Naive thymus-derived CD4-positive, alpha-beta T cell (primary cell): ENCODE data around the gene MEPCE. TPM values are rescaled to one million over a fixed set of nuclear protein-coding genes. Genes with fewer than 3 reads are reported as not detected.

Experiments used
- ATAC-seq: fragments of 150-1000 bp; cut with Tn5 transposase; 2 replicates; pipeline ENCODE4 v1.10.0; 2021; ENCODE audit warnings: mild to moderate bottlenecking, moderate library complexity
- CTCF ChIA-PET: fragments of 350-600 bp; sonication (Branson Sonifier 250); formaldehyde crosslinking; loops from one replicate; lab custom pipeline; 2021; ENCODE audit warnings: antibody characterized with exemption; lab: Charles Lee
- POLR2A ChIA-PET: fragments of 350-600 bp; sonication (Branson Sonifier 250); formaldehyde crosslinking; loops from one replicate; lab custom pipeline; 2021; ENCODE audit warnings: antibody characterized with exemption, inconsistent platforms; lab: Charles Lee
- DNase-seq, 9 donors: peaks; one replicate each; pipeline versions ENCODE4 v3.0.0 to v3.0.0-alpha.2; 2020 to 2022; ENCODE audit warnings: mixed read lengths in 1 of 9
- H3K27ac ChIP-seq: one replicate; pipeline ENCODE4 v1.7.0; 2013; ENCODE audit warnings: mild to moderate bottlenecking, low read depth, low read length, moderate library complexity
- H3K27me3 ChIP-seq, 2 donors: one replicate each; pipeline ENCODE4 v1.7.0; 2013; ENCODE audit warnings: low read length in 2 of 2, mild to moderate bottlenecking in 2 of 2, moderate library complexity in 2 of 2; ENCODE audit not compliant: control insufficient read depth in 2 of 2, insufficient read depth in 2 of 2
- H3K36me3 ChIP-seq, 3 experiments: 1 replicate in 2 of 3; 2 replicates in 1 of 3; pipeline ENCODE4 v1.7.0; 2013; ENCODE audit warnings: low read length in 3 of 3, mild to moderate bottlenecking in 3 of 3, moderate library complexity in 1 of 3; ENCODE audit not compliant: insufficient read depth in 3 of 3, control insufficient read depth in 2 of 3
- H3K4me1 ChIP-seq, 2 donors: one replicate each; pipeline ENCODE4 v1.7.0; 2013; ENCODE audit warnings: low read length in 2 of 2, mild to moderate bottlenecking in 2 of 2, moderate library complexity in 1 of 2; ENCODE audit not compliant: control insufficient read depth in 2 of 2, insufficient read depth in 2 of 2
- H3K4me3 ChIP-seq: 2 replicates; pipeline ENCODE4 v1.7.0; 2013; ENCODE audit warnings: mild to moderate bottlenecking, low read length
- H3K9me3 ChIP-seq, 3 experiments: 1 replicate in 2 of 3; 2 replicates in 1 of 3; pipeline ENCODE4 v1.7.0; 2013; ENCODE audit warnings: low read length in 3 of 3; ENCODE audit not compliant: control insufficient read depth in 2 of 3
- H3K27ac Mint-ChIP-seq, 9 donors: one replicate each; pipeline ENCODE4 v1.8.0; 2020 to 2022; ENCODE audit warnings: mixed read lengths in 9 of 9, mild to moderate bottlenecking in 8 of 9, moderate library complexity in 5 of 9, inconsistent platforms in 2 of 9
- H3K27me3 Mint-ChIP-seq, 5 donors: one replicate each; pipeline ENCODE4 v1.8.0; 2021 to 2022; ENCODE audit warnings: mixed read lengths in 5 of 5, mild to moderate bottlenecking in 1 of 5
- H3K36me3 Mint-ChIP-seq, 5 donors: one replicate each; pipeline ENCODE4 v1.8.0; 2020 to 2022; ENCODE audit warnings: mixed read lengths in 5 of 5, mild to moderate bottlenecking in 3 of 5, inconsistent platforms in 1 of 5
- H3K4me1 Mint-ChIP-seq, 7 donors: one replicate each; pipeline ENCODE4 v1.8.0; 2020 to 2022; ENCODE audit warnings: mixed read lengths in 7 of 7, mild to moderate bottlenecking in 3 of 7, inconsistent platforms in 1 of 7
- H3K4me3 Mint-ChIP-seq, 10 donors: one replicate each; pipeline ENCODE4 v1.8.0; 2020 to 2022; ENCODE audit warnings: mild to moderate bottlenecking in 10 of 10, mixed read lengths in 10 of 10, moderate library complexity in 6 of 10, inconsistent platforms in 2 of 10
- H3K9me3 Mint-ChIP-seq, 11 donors: one replicate each; pipeline ENCODE4 v1.8.0; 2020 to 2022; ENCODE audit warnings: mixed read lengths in 11 of 11, mild to moderate bottlenecking in 4 of 11, inconsistent platforms in 1 of 11, moderate library complexity in 1 of 11
- intact Hi-C, 2 donors: fragments of 100-400 bp; cut with micrococcal nuclease; formaldehyde crosslinking; loops; one replicate each; pipeline ENCODE4 v1.15.1; 2023
- polyA plus RNA-seq, 2 donors: library from polyadenylated mRNA; unstranded; fragments of 300-500 nt; fragmentation: Illumina TruSeq; gene quantifications; one replicate each; pipeline ENCODE4 v1.2.3, GENCODE V29; 2021
- total RNA-seq, 6 experiments: library from RNA in 5 of 6; stranded (reverse) in 5 of 6; gene quantifications; 1 replicate in 5 of 6; 2 replicates in 1 of 6; pipeline ENCODE4 v1.2.3 and lab custom pipeline; 2021 to 2026

The MEPCE gene
- total and polyA plus RNA-seq, 7 experiments from 2014 or later: 12.2 to 68.2 (median 60.6) TPM

- Histone ChIP-seq H3K4me1 (peaks cover 32 to 44% of the 10 kb centered on the region in 2 donors), H3K27ac (peak overlapping the region; percentile 46), H3K27me3 (no peaks in the 10 kb centered on the region), H3K9me3 (no peaks in the 10 kb centered on the region), H3K36me3 (peaks cover 0 to 43% (median 3%) of the 10 kb centered on the region in 3 experiments), H3K4me3 (no peak overlapping the region)
- Mint-ChIP-seq H3K9me3 (peaks cover 0 to 18% (median 0%) of the 10 kb centered on the region in 11 donors), H3K4me1 (peaks cover 33 to 70% (median 57%) of the 10 kb centered on the region in 7 donors), H3K27ac (peak overlapping the region; percentile 84 to 100 (median 89)), H3K4me3 (peak overlapping the region; percentile 63 to 97 (median 86)), H3K27me3 (peaks cover 0 to 24% (median 0%) of the 10 kb centered on the region in 5 donors), H3K36me3 (peaks cover 0 to 36% (median 13%) of the 10 kb centered on the region in 5 donors)
- intact Hi-C loops: loop anchor here in 1 of 2 donors (10.0 kb wide), 1 partner anchor 893 kb away; the partner anchor contains the start of gene IFT22
- no peak for ATAC-seq
- ChIA-PET POLR2A (interaction anchor here (0.7 to 1.7 kb wide), 3 partner anchors 24 to 184 kb away, joined by 3 read pairs; no protein-coding TSS in a partner anchor), CTCF (no interaction called here)
- DNase-seq: no peak
These were observed 2.4 kb downstream of the MEPCE start for GRCh38 chr7:100432053-100432452.

DNA sequence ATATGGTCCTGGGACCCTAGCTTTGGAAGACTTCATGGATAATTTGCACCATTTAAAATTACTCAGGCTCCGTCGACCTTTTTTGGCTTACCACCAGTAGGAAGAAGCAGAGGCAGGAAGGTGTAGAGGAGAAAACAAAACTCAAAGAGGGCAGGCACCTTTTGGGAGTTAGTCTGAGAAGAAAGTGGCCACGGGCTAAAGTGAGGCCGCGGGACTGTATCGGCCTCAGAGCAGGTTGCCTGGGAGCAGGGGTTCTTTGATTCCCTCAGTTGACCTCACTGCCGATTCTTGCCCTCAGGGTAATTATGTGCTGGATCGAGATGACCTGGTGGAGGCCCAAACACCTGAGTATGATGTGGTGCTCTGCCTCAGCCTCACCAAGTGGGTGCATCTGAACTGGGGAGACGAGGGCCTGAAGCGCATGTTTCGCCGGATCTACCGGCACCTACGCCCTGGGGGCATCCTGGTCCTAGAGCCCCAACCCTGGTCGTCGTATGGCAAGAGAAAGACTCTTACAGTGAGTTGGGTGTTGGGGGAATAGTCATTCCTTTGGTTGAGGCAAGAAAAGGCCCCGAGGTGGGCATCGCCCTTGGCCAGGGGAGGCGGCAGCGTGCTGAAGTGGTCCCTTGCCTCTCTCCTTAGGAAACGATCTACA, 3.1 kb downstream of the MEPCE start:
- Mint-ChIP-seq H3K4me3 (peak overlapping the region in 9 of 10 donors; percentile 18 to 100 (median 81)), H3K9me3 (peaks cover 0 to 18% (median 0%) of the 10 kb centered on the region in 11 donors), H3K4me1 (peaks cover 33 to 70% (median 57%) of the 10 kb centered on the region in 7 donors), H3K36me3 (peaks cover 0 to 36% (median 13%) of the 10 kb centered on the region in 5 donors), H3K27ac (peak overlapping the region; percentile 76 to 100 (median 89)), H3K27me3 (peaks cover 0 to 20% (median 0%) of the 10 kb centered on the region in 5 donors)
- H3K4me1 ChIP-seq: peaks cover 30 to 42% of the 10 kb centered on the region in 2 donors
- DNase-seq (no peak), ATAC-seq (no peak)
- no peaks in the 10 kb centered on the region for H3K9me3 ChIP-seq
- intact Hi-C loops: loop anchor here in 1 of 2 donors (10.0 kb wide), 1 partner anchor 892 kb away; the partner anchor contains the start of gene IFT22
- no peaks in the 10 kb centered on the region for H3K27me3 ChIP-seq
- H3K36me3 ChIP-seq: peaks cover 0 to 43% (median 3%) of the 10 kb centered on the region in 3 experiments
- POLR2A ChIA-PET: interaction anchor here (0.5 to 5.5 kb wide), 5 partner anchors 20 to 255 kb away, joined by 3 to 71 read pairs (median 3); partner anchors contain the start of gene STAG3
- CTCF ChIA-PET: no interaction called here
- H3K4me3 ChIP-seq: no peak overlapping the region
- H3K27ac ChIP-seq: peak overlapping the region; percentile 46

- Mint-ChIP-seq H3K27me3 (peaks cover 0 to 15% (median 0%) of the 10 kb centered on the region in 5 donors), H3K4me1 (peaks cover 33 to 66% (median 52%) of the 10 kb centered on the region in 7 donors), H3K9me3 (peaks cover 0 to 18% (median 0%) of the 10 kb centered on the region in 11 donors), H3K27ac (peak overlapping the region in 8 of 9 donors; percentile 13 to 99 (median 90)), H3K36me3 (peaks cover 0 to 36% (median 13%) of the 10 kb centered on the region in 5 donors), H3K4me3 (peak overlapping the region in 7 of 10 donors; percentile 23 to 100 (median 86))
- DNase-seq (no peak), ATAC-seq (no peak)
- H3K27me3 ChIP-seq: no peaks in the 10 kb centered on the region
- no peaks in the 10 kb centered on the region for H3K9me3 ChIP-seq
- peaks cover 0 to 43% (median 3%) of the 10 kb centered on the region in 3 experiments for H3K36me3 ChIP-seq
- no peak overlapping the region for H3K4me3 ChIP-seq
- ChIA-PET CTCF (no interaction called here), POLR2A (interaction anchor here (1.2 to 5.5 kb wide), 2 partner anchors 19 to 148 kb away, joined by 4 to 71 read pairs; no protein-coding TSS in a partner anchor)
- intact Hi-C loops: loop anchor here in 1 of 2 donors (10.0 kb wide), 1 partner anchor 892 kb away; the partner anchor contains the start of gene IFT22
- peak overlapping the region; percentile 20 for H3K27ac ChIP-seq
- peaks cover 25 to 40% of the 10 kb centered on the region in 2 donors for H3K4me1 ChIP-seq
These were observed 3.6 kb downstream of the MEPCE start for GRCh38 chr7:100433276-100433591.

- H3K27ac Mint-ChIP-seq: peak overlapping the region; percentile 4 to 99 (median 90)
- no peak overlapping the region for H3K4me3 ChIP-seq
- peaks cover 0 to 16% (median 0%) of the 10 kb centered on the region in 11 donors for H3K9me3 Mint-ChIP-seq
- peak overlapping the region; percentile 61 to 100 (median 88) for H3K4me3 Mint-ChIP-seq
- H3K27me3 ChIP-seq: no peaks in the 10 kb centered on the region
- peak overlapping the region; percentile 20 for H3K27ac ChIP-seq
- ChIA-PET CTCF (interaction anchor here (1.3 kb wide), 1 partner anchor 11 kb away, joined by 3 read pairs; no protein-coding TSS in a partner anchor), POLR2A (interaction anchor here (1.2 to 5.5 kb wide), 5 partner anchors 12 to 333 kb away, joined by 4 to 71 read pairs (median 9); partner anchors contain the start of genes MCM7 and TSC22D4)
- ATAC-seq: no peak
- peaks cover 33 to 61% (median 50%) of the 10 kb centered on the region in 7 donors for H3K4me1 Mint-ChIP-seq
- H3K36me3 Mint-ChIP-seq: peaks cover 0 to 36% (median 13%) of the 10 kb centered on the region in 5 donors
- intact Hi-C loops: loop anchor here in 1 of 2 donors (10.0 kb wide), 1 partner anchor 891 kb away; the partner anchor contains the start of gene IFT22
- H3K27me3 Mint-ChIP-seq: peaks cover 0 to 11% (median 0%) of the 10 kb centered on the region in 5 donors
- peak in 1 of 9 donors; percentile 16 for DNase-seq
- peaks cover 0 to 43% (median 3%) of the 10 kb centered on the region in 3 experiments for H3K36me3 ChIP-seq
- H3K4me1 ChIP-seq: peaks cover 25 to 40% of the 10 kb centered on the region in 2 donors
- H3K9me3 ChIP-seq: no peaks in the 10 kb centered on the region
These were observed 4.1 kb downstream of the MEPCE start for GRCh38 chr7:100433592-100434296.

GRCh38 chr7:100434297-100435144, 4.9 kb downstream of the MEPCE start:
- Mint-ChIP-seq H3K27me3 (peaks cover 0 to 7% (median 0%) of the 10 kb centered on the region in 5 donors), H3K4me3 (peak overlapping the region; percentile 75 to 100 (median 90)), H3K36me3 (peaks cover 0 to 33% (median 9%) of the 10 kb centered on the region in 5 donors), H3K4me1 (peaks cover 33 to 57% (median 47%) of the 10 kb centered on the region in 7 donors), H3K9me3 (peaks cover 0 to 10% (median 0%) of the 10 kb centered on the region in 11 donors), H3K27ac (peak overlapping the region; percentile 85 to 99 (median 91))
- ChIA-PET CTCF (interaction anchor here (0.6 to 1.3 kb wide), 2 partner anchors 10 to 1828 kb away, joined by 3 read pairs; no protein-coding TSS in a partner anchor), POLR2A (interaction anchor here (0.7 to 5.5 kb wide), 14 partner anchors 11 to 334 kb away, joined by 3 to 71 read pairs (median 4); partner anchors contain the start of genes GPC2, MCM7, POP7 and STAG3)
- Histone ChIP-seq H3K36me3 (peaks cover 0 to 40% (median 3%) of the 10 kb centered on the region in 3 experiments), H3K9me3 (no peaks in the 10 kb centered on the region), H3K4me3 (peak overlapping the region; percentile 89), H3K27me3 (no peaks in the 10 kb centered on the region), H3K27ac (peak overlapping the region; percentile 98), H3K4me1 (peaks cover 25 to 40% of the 10 kb centered on the region in 2 donors)
- peak in 2 of 9 donors; percentile 28 to 34 for DNase-seq
- intact Hi-C loops: loop anchor here in 1 of 2 donors (10.0 kb wide), 1 partner anchor 890 kb away; the partner anchor contains the start of gene IFT22
- no peak for ATAC-seq
